Measurements from ENCODE around the gene TAF1A.

GRCh38 chr1:222530852-222531251, 58.9 kb downstream of the TAF1A start:
- no peak for TF ChIP-seq CTCF (IDR thresholded peaks at IDR 0.05; ENCODE audit: insufficient read depth, low read depth, low read length)
- no peak for TF ChIP-seq EZH2 (IDR thresholded peaks at IDR 0.05; ENCODE audit: insufficient read depth, low read length)

Data from astrocyte (in vitro differentiated cells and primary cell).